Measurements from ENCODE around the gene VAX1.

VAX1 gene

DNA sequence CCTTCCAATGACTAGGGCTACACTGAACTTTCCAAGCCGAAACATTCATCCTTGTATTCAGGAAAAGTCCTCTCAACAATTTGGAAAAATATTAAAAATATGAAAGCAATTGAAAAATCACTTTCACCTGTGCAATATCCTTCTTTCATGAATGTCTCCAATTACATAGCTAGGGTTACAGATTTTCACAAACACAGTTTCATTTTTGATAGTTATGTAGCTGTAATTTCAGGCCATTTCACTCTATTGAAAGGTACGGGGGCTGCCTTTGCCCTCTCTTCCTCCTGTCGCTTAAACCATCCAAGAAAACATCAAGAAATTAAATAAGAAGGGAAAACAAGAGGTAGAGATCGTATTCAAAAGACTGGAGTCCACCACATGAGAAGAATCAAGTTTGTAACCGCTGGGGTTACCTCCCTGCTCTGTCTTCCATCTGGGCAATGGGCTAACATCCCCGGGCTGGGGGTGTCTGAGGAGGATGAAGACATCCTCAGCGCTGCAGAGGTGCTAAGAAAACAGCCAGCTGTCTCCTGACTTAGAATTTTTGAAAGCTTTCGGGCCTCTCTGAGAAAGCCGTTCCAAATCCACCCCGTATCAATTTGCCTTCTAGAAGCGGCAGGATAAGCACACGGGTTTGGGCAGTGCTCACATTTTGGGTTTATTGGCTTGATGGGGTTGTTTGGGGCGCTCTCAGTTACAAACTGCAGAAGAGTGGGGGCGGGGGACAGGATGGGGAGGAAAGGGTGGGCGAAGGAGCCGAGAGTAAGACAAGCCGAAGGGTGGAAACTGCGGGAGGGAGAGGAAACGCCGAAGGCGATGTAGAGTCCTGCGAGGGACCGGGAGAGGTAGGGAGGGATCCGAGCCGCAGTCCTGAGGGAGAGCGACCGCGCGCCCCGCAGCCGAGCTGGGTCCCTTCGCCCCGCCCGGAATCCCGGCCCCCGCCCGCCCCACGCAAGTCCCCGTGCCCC is 24.3 kb upstream of the VAX1 start:
- H3K36me3 ChIP-seq (ENCODE audit: control insufficient read depth, low read length), result no peaks in the 10 kb centered on the region
- H3K79me2 ChIP-seq (ENCODE audit: control insufficient read depth, low read length), result no peaks in the 10 kb centered on the region
- H3K4me1 ChIP-seq (ENCODE audit: control insufficient read depth, low read length), result no peaks in the 10 kb centered on the region
- H3K9me3 ChIP-seq (ENCODE audit: control insufficient read depth, insufficient read depth, low read length), result no peaks in the 10 kb centered on the region
- H3K27ac ChIP-seq (ENCODE audit: low read depth, low read length), result no peak overlapping the region
- H3F3A ChIP-seq (ENCODE audit: control insufficient read depth, insufficient read depth), result no peaks in the 10 kb centered on the region
- peaks cover 61% of the 10 kb centered on the region for H3K27me3 ChIP-seq (ENCODE audit: control insufficient read depth, low read length)
- H3K9me2 ChIP-seq (replicated peaks; ENCODE audit: control insufficient read depth, low read length), result no peaks in the 10 kb centered on the region
- H3K4me3 ChIP-seq (ENCODE audit: low read length), result no peak overlapping the region
- TF ChIP-seq, protein P1, sequence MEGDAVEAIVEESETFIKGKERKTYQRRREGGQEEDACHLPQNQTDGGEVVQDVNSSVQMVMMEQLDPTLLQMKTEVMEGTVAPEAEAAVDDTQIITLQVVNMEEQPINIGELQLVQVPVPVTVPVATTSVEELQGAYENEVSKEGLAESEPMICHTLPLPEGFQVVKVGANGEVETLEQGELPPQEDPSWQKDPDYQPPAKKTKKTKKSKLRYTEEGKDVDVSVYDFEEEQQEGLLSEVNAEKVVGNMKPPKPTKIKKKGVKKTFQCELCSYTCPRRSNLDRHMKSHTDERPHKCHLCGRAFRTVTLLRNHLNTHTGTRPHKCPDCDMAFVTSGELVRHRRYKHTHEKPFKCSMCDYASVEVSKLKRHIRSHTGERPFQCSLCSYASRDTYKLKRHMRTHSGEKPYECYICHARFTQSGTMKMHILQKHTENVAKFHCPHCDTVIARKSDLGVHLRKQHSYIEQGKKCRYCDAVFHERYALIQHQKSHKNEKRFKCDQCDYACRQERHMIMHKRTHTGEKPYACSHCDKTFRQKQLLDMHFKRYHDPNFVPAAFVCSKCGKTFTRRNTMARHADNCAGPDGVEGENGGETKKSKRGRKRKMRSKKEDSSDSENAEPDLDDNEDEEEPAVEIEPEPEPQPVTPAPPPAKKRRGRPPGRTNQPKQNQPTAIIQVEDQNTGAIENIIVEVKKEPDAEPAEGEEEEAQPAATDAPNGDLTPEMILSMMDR (IDR thresholded peaks at IDR 0.05; ENCODE audit: low read depth, low read length, poor library complexity, severe bottlenecking), result no peak
- no peak for TF ChIP-seq EZH2phosphoT487 (IDR thresholded peaks at IDR 0.05; ENCODE audit: borderline replicate concordance, low read length)
- no peak overlapping the region for H3K4me2 ChIP-seq (ENCODE audit: low read length)
- no peaks in the 10 kb centered on the region for H4K20me1 ChIP-seq (ENCODE audit: control insufficient read depth, insufficient read depth, low read depth, low read length)

DNA sequence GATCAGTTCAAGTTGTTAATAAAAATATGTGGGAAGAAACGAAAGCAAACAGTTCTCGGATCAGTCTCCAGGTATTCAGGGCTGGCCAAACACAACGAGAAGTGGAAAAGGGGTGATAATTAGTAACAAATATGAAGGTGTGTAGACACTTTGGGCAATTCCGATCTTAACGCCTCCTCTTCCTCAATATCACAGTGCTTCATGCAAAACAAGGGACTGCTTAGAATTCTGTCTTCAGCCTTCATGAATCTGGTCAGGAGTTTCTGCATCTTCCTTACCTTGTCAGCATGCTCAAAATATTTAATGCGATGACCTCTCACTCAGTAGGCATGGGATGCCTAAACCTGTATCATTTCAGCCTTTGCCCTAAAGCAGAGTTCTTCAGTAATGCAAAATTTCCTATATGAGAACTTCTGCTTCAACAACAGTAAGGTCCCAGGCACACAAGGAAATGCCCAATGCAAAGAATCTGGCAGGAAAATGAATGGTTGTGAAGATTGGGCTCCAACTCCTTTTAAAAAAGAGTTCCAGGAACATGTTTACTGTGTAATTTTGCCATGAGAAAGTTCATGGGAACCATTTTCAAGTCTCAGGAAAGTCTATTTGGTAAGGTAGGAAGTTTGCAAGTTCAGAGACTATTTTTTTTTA is 23.4 kb upstream of the VAX1 start:
- no peaks in the 10 kb centered on the region for H3K36me3 ChIP-seq (ENCODE audit: control insufficient read depth, low read length)
- H3K27me3 ChIP-seq (ENCODE audit: control insufficient read depth, low read length), result peaks cover 61% of the 10 kb centered on the region
- H3K27ac ChIP-seq (ENCODE audit: low read depth, low read length), result no peak overlapping the region
- no peaks in the 10 kb centered on the region for H3K9me2 ChIP-seq (replicated peaks; ENCODE audit: control insufficient read depth, low read length)
- H3F3A ChIP-seq (ENCODE audit: control insufficient read depth, insufficient read depth), result no peaks in the 10 kb centered on the region
- H3K4me2 ChIP-seq (ENCODE audit: low read length), result no peak overlapping the region
- H3K79me2 ChIP-seq (ENCODE audit: control insufficient read depth, low read length), result no peaks in the 10 kb centered on the region
- H3K4me1 ChIP-seq (ENCODE audit: control insufficient read depth, low read length), result no peaks in the 10 kb centered on the region
- TF ChIP-seq, protein P1 (IDR thresholded peaks at IDR 0.05; ENCODE audit: low read depth, low read length, poor library complexity, severe bottlenecking), result no peak
- no peak for TF ChIP-seq EZH2phosphoT487 (IDR thresholded peaks at IDR 0.05; ENCODE audit: borderline replicate concordance, low read length)
- no peaks in the 10 kb centered on the region for H4K20me1 ChIP-seq (ENCODE audit: control insufficient read depth, insufficient read depth, low read depth, low read length)
- no peaks in the 10 kb centered on the region for H3K9me3 ChIP-seq (ENCODE audit: control insufficient read depth, insufficient read depth, low read length)
- no peak overlapping the region for H3K4me3 ChIP-seq (ENCODE audit: low read length)

DNA sequence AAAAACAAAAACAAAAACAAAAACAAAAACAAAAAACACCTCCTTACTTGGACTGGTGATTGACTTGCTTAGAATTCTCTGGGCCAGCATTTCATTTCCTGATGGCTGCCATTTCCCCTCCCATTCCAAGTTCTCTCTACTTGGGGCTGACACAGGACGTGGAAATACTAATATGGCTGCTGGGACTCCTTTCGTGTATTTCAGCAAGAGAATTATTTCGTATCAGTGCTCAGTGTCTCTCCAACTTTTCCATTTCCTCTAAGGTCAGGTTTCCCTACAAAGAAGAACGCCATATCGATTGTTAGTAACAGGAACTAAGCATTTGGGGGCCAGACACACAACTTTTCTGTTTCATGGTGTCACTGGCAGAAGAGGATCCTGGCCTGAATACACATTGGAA is 22.5 kb upstream of the VAX1 start:
- Histone ChIP-seq H3K4me1 (ENCODE audit: control insufficient read depth, low read length) (no peaks in the 10 kb centered on the region), H4K20me1 (ENCODE audit: control insufficient read depth, insufficient read depth, low read depth, low read length) (no peaks in the 10 kb centered on the region), H3K79me2 (ENCODE audit: control insufficient read depth, low read length) (no peaks in the 10 kb centered on the region), H3K27me3 (ENCODE audit: control insufficient read depth, low read length) (peaks cover 61% of the 10 kb centered on the region), H3K27ac (ENCODE audit: low read depth, low read length) (no peak overlapping the region), H3F3A (ENCODE audit: control insufficient read depth, insufficient read depth) (no peaks in the 10 kb centered on the region), H3K36me3 (ENCODE audit: control insufficient read depth, low read length) (no peaks in the 10 kb centered on the region), H3K9me3 (ENCODE audit: control insufficient read depth, insufficient read depth, low read length) (no peaks in the 10 kb centered on the region), H3K9me2 (replicated peaks; ENCODE audit: control insufficient read depth, low read length) (no peaks in the 10 kb centered on the region), H3K4me3 (ENCODE audit: low read length) (no peak overlapping the region), H3K4me2 (ENCODE audit: low read length) (no peak overlapping the region)
- TF ChIP-seq EZH2phosphoT487 (IDR thresholded peaks at IDR 0.05; ENCODE audit: borderline replicate concordance, low read length), result no peak
- TF ChIP-seq, protein P1 (IDR thresholded peaks at IDR 0.05; ENCODE audit: low read depth, low read length, poor library complexity, severe bottlenecking), result no peak

Measured in DOHH2 (cell line).